Mucosa of rectum (tissue), 2 donors: ENCODE data around the gene KRTAP25-1.

Source experiments
- H3K27ac ChIP-seq, 2 donors: one replicate each; pipeline ENCODE4 v1.7.0; 2013; ENCODE audit warnings: inconsistent platforms in 2 of 2, low read depth in 2 of 2, low read length in 2 of 2
- H3K27me3 ChIP-seq, 2 donors: one replicate each; pipeline ENCODE4 v1.7.0; 2013; ENCODE audit warnings: low read length in 2 of 2; ENCODE audit not compliant: control insufficient read depth in 2 of 2, insufficient read depth in 2 of 2
- H3K36me3 ChIP-seq, 2 donors: one replicate each; pipeline ENCODE4 v1.7.0; 2013; ENCODE audit warnings: low read length in 2 of 2; ENCODE audit not compliant: control insufficient read depth in 2 of 2, insufficient read depth in 2 of 2
- H3K4me1 ChIP-seq, 2 donors: one replicate each; pipeline ENCODE4 v1.7.0; 2013; ENCODE audit warnings: low read length in 2 of 2, mild to moderate bottlenecking in 1 of 2; ENCODE audit not compliant: control insufficient read depth in 2 of 2, insufficient read depth in 2 of 2
- H3K4me3 ChIP-seq, 2 donors: one replicate each; pipeline ENCODE4 v1.7.0; 2013; ENCODE audit warnings: low read length in 2 of 2
- H3K9ac ChIP-seq, 2 donors: one replicate each; pipeline ENCODE4 v1.7.0; 2013; ENCODE audit warnings: low read length in 2 of 2, low read depth in 1 of 2, mild to moderate bottlenecking in 1 of 2
- H3K9me3 ChIP-seq, 2 donors: one replicate each; pipeline ENCODE4 v1.7.0; 2013; ENCODE audit warnings: low read length in 2 of 2; ENCODE audit not compliant: control insufficient read depth in 2 of 2
- donor health status: healthy.
- donor health status: Normal muscosa, but diverticular disease.

KRTAP25-1 gene

DNA sequence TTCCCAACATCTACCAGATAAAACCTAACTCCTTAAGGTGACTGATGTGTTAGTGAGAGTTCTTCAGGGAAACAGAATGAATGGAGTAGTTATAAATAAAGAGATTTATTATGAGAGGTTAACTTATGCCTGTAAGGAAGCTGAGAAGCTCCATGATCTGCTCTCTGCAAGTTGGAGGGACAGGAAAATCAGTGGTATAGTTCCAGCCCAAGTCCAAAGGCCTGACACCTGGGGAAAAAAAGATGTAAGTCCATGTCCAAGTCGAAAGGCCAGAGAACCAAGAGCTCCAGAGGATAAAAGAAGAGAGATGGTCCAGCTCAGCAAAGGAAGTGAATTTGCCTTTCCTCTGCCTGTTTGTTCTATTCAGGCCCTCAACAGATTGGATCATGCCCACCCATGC lies 33.6 kb downstream of the KRTAP25-1 start:
- Histone ChIP-seq H3K9ac (no peak overlapping the region), H3K27me3 (no peaks in the 10 kb centered on the region), H3K4me1 (peaks cover 2 to 9% of the 10 kb centered on the region in 2 donors), H3K36me3 (no peaks in the 10 kb centered on the region), H3K4me3 (peak overlapping the region; percentile 9 to 38), H3K9me3 (no peaks in the 10 kb centered on the region), H3K27ac (peak overlapping the region in 1 of 2 donors; percentile 25)

DNA sequence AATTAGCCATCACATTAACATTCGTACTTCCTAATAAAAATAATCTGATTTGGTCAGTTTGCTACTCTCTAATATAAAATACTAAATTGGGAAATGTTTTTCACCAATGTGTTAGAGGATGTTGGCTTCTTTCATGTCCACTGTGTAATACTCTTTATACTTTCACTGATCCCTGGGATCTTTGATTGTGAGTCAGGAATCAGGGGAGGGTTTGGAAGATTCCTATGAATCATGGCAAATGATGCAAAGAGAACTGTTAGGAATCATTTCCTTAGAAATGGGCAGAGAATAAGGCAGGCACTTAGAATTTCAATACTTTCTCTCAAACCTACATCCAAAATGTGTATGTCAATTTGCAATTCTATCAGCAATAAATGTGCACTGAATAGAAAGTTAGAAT lies 37.5 kb downstream of the KRTAP25-1 start:
- Histone ChIP-seq H3K27me3 (no peaks in the 10 kb centered on the region), H3K9me3 (no peaks in the 10 kb centered on the region), H3K36me3 (no peaks in the 10 kb centered on the region), H3K4me3 (no peak overlapping the region), H3K27ac (no peak overlapping the region), H3K4me1 (peaks cover 2 to 9% of the 10 kb centered on the region in 2 donors), H3K9ac (no peak overlapping the region)

GRCh38 chr21:30249936-30250335 lies 39.4 kb downstream of the KRTAP25-1 start:
- H3K36me3 ChIP-seq = no peaks in the 10 kb centered on the region
- H3K9me3 ChIP-seq = no peaks in the 10 kb centered on the region
- no peak overlapping the region for H3K27ac ChIP-seq
- no peaks in the 10 kb centered on the region for H3K27me3 ChIP-seq
- H3K4me1 ChIP-seq = no peaks in the 10 kb centered on the region
- no peak overlapping the region for H3K4me3 ChIP-seq
- H3K9ac ChIP-seq = no peak overlapping the region

- Histone ChIP-seq H3K36me3 (no peaks in the 10 kb centered on the region), H3K4me1 (no peaks in the 10 kb centered on the region), H3K27ac (no peak overlapping the region), H3K9ac (no peak overlapping the region), H3K4me3 (no peak overlapping the region), H3K9me3 (no peaks in the 10 kb centered on the region), H3K27me3 (no peaks in the 10 kb centered on the region)
Measured at GRCh38 chr21:30248844-30249243, 40.5 kb downstream of the KRTAP25-1 start.

DNA sequence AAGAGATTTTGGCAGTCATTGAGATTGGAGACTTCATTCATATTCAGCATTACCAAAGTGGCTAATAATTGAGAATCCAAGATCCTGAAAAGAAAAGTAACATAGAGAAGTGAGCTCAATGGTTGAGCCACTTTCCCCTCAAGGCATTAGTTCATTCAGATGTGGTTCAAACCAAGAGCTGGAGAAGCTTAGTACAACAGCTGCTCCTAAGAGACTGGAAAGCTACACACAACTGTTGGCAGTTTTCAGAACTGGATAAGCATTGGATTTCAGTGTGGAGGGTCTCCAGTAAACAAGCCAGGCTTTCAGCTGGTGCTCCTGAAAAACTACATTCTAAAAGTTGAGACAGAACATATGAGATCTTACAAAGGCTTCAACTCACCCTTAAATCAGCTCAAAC lies 44.3 kb downstream of the KRTAP25-1 start:
- Histone ChIP-seq H3K36me3 (no peaks in the 10 kb centered on the region), H3K4me3 (no peak overlapping the region), H3K9ac (no peak overlapping the region), H3K9me3 (no peaks in the 10 kb centered on the region), H3K4me1 (no peaks in the 10 kb centered on the region), H3K27me3 (no peaks in the 10 kb centered on the region), H3K27ac (no peak overlapping the region)

DNA sequence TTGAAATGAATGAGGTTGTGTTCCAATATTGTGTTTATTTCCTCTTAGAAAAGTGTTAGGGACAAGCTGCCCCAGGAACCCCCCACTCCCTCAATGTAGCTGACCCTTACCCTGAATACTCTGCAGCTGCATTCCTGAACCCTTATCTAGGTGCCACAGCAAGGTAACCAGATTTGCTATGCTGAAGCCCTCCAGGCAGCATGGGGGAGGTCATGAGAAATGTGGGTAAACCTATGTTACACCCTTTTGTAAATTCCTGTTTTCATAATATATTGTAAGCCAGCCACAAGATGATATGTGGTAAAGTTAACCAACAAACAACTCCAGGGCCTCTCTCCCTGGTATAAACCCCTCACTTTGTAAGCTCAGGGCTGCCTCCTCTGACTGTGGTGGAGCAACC lies 45.6 kb downstream of the KRTAP25-1 start:
- Histone ChIP-seq H3K4me3 (no peak overlapping the region), H3K27me3 (no peaks in the 10 kb centered on the region), H3K9ac (no peak overlapping the region), H3K4me1 (no peaks in the 10 kb centered on the region), H3K9me3 (no peaks in the 10 kb centered on the region), H3K36me3 (no peaks in the 10 kb centered on the region), H3K27ac (no peak overlapping the region)

DNA sequence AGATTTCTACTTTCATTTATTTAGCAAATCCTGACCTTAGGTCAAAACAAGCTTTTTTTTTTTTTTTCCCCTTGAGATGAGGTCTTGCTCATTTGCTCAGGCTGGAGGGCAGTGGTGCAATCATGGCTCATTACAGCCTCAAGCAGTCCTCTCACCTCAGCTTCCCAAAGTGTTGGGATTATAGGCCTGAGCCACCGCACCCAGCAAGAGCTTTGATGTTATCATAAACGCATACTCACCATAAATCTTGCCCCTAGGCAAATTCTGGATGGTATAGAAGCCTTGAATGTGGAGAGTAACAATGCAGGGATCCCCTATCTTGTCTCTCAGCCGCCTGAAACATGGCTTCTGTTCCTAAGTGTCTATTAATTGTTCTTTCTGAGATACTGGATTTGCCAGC lies 48.7 kb downstream of the KRTAP25-1 start:
- Histone ChIP-seq H3K27me3 (no peaks in the 10 kb centered on the region), H3K36me3 (no peaks in the 10 kb centered on the region), H3K9ac (no peak overlapping the region), H3K9me3 (no peaks in the 10 kb centered on the region), H3K27ac (no peak overlapping the region), H3K4me1 (no peaks in the 10 kb centered on the region), H3K4me3 (no peak overlapping the region)
